IgD-negative memory B cell (primary cell): ENCODE measurements around the gene SIPA1L3. TPM values are rescaled to one million over a fixed set of nuclear protein-coding genes. Genes with fewer than 3 reads are reported as not detected.

ENCODE experiments used
- H3K27ac Mint-ChIP-seq, 3 donors: one replicate each; pipeline ENCODE4 v1.8.0; 2020 to 2022; ENCODE audit warnings: mild to moderate bottlenecking in 3 of 3, mixed read lengths in 3 of 3, moderate library complexity in 1 of 3
- H3K27me3 Mint-ChIP-seq: one replicate; pipeline ENCODE4 v1.8.0; 2021; ENCODE audit warnings: mixed read lengths
- H3K36me3 Mint-ChIP-seq: one replicate; pipeline ENCODE4 v1.8.0; 2020; ENCODE audit warnings: mild to moderate bottlenecking, mixed read lengths
- H3K4me1 Mint-ChIP-seq, 3 donors: one replicate each; pipeline ENCODE4 v1.8.0; 2020 to 2022; ENCODE audit warnings: mixed read lengths in 3 of 3, mild to moderate bottlenecking in 1 of 3
- H3K4me3 Mint-ChIP-seq, 4 donors: one replicate each; pipeline ENCODE4 v1.8.0; 2020 to 2022; ENCODE audit warnings: mild to moderate bottlenecking in 4 of 4, mixed read lengths in 4 of 4, moderate library complexity in 3 of 4
- H3K9me3 Mint-ChIP-seq, 3 donors: one replicate each; pipeline ENCODE4 v1.8.0; 2020 to 2021; ENCODE audit warnings: mixed read lengths in 3 of 3, mild to moderate bottlenecking in 1 of 3
- polyA plus RNA-seq: library from polyadenylated mRNA; unstranded; fragments of 300-500 nt; fragmentation: Illumina TruSeq; gene quantifications from one replicate; pipeline ENCODE4 v1.2.3, GENCODE V29; 2021

SIPA1L3 gene
- polyA plus RNA-seq, 1 donor from 2014 or later: 13.6 TPM

- no peaks in the 10 kb centered on the region for H3K9me3 Mint-ChIP-seq
- H3K36me3 Mint-ChIP-seq: peaks cover 14% of the 10 kb centered on the region
- H3K4me1 Mint-ChIP-seq: no peaks in the 10 kb centered on the region
- H3K27me3 Mint-ChIP-seq: no peaks in the 10 kb centered on the region
- peak overlapping the region in 2 of 3 donors; percentile 48 to 86 for H3K27ac Mint-ChIP-seq
- H3K4me3 Mint-ChIP-seq: no peak overlapping the region
Observed at GRCh38 chr19:38173291-38174041, 266.5 kb downstream of the SIPA1L3 start.

- peaks cover 22% of the 10 kb centered on the region for H3K36me3 Mint-ChIP-seq
- H3K9me3 Mint-ChIP-seq: peaks cover 2 to 8% (median 6%) of the 10 kb centered on the region in 3 donors
- no peak overlapping the region for H3K4me3 Mint-ChIP-seq
- no peaks in the 10 kb centered on the region for H3K4me1 Mint-ChIP-seq
- H3K27me3 Mint-ChIP-seq: no peaks in the 10 kb centered on the region
- no peak overlapping the region for H3K27ac Mint-ChIP-seq
Observed at GRCh38 chr19:38175422-38175821, 268.4 kb downstream of the SIPA1L3 start.

GRCh38 chr19:38180071-38180470 lies 273.1 kb downstream of the SIPA1L3 start:
- Mint-ChIP-seq H3K4me3 (no peak overlapping the region), H3K36me3 (peaks cover 28% of the 10 kb centered on the region), H3K27me3 (no peaks in the 10 kb centered on the region), H3K4me1 (peaks cover 0 to 2% (median 0%) of the 10 kb centered on the region in 3 donors), H3K9me3 (peaks cover 6 to 13% (median 8%) of the 10 kb centered on the region in 3 donors), H3K27ac (no peak overlapping the region)

GRCh38 chr19:38182536-38183210 lies 275.7 kb downstream of the SIPA1L3 start:
- peaks cover 26% of the 10 kb centered on the region for H3K36me3 Mint-ChIP-seq
- no peak overlapping the region for H3K27ac Mint-ChIP-seq
- H3K9me3 Mint-ChIP-seq: peaks cover 6 to 13% (median 8%) of the 10 kb centered on the region in 3 donors
- H3K4me1 Mint-ChIP-seq: peaks cover 0 to 2% (median 0%) of the 10 kb centered on the region in 3 donors
- H3K4me3 Mint-ChIP-seq: peak overlapping the region in 1 of 4 donors; percentile 28
- no peaks in the 10 kb centered on the region for H3K27me3 Mint-ChIP-seq

GRCh38 chr19:38183251-38183897 lies 276.4 kb downstream of the SIPA1L3 start:
- Mint-ChIP-seq H3K27ac (peak overlapping the region in 1 of 3 donors; percentile 73), H3K27me3 (no peaks in the 10 kb centered on the region), H3K9me3 (peaks cover 6 to 13% (median 8%) of the 10 kb centered on the region in 3 donors), H3K36me3 (peaks cover 26% of the 10 kb centered on the region), H3K4me1 (peaks cover 0 to 2% (median 0%) of the 10 kb centered on the region in 3 donors), H3K4me3 (no peak overlapping the region)

- peaks cover 0 to 2% (median 0%) of the 10 kb centered on the region in 3 donors for H3K4me1 Mint-ChIP-seq
- no peaks in the 10 kb centered on the region for H3K27me3 Mint-ChIP-seq
- no peak overlapping the region for H3K27ac Mint-ChIP-seq
- H3K4me3 Mint-ChIP-seq: no peak overlapping the region
- H3K36me3 Mint-ChIP-seq: peaks cover 18% of the 10 kb centered on the region
- H3K9me3 Mint-ChIP-seq: peaks cover 2 to 4% (median 4%) of the 10 kb centered on the region in 3 donors
Observed at GRCh38 chr19:38184815-38185214, 277.8 kb downstream of the SIPA1L3 start.

GRCh38 chr19:38185562-38185961 lies 278.6 kb downstream of the SIPA1L3 start:
- H3K27me3 Mint-ChIP-seq: no peaks in the 10 kb centered on the region
- no peak overlapping the region for H3K4me3 Mint-ChIP-seq
- peak overlapping the region in 1 of 3 donors; percentile 39 for H3K27ac Mint-ChIP-seq
- peaks cover 19% of the 10 kb centered on the region for H3K36me3 Mint-ChIP-seq
- peaks cover 2 to 4% (median 4%) of the 10 kb centered on the region in 3 donors for H3K9me3 Mint-ChIP-seq
- H3K4me1 Mint-ChIP-seq: peaks cover 0 to 2% (median 0%) of the 10 kb centered on the region in 3 donors

GRCh38 chr19:38190061-38190460 lies 283.1 kb downstream of the SIPA1L3 start:
- Mint-ChIP-seq H3K36me3 (peaks cover 14% of the 10 kb centered on the region), H3K9me3 (no peaks in the 10 kb centered on the region), H3K4me3 (no peak overlapping the region), H3K27ac (peak overlapping the region in 1 of 3 donors; percentile 26), H3K27me3 (no peaks in the 10 kb centered on the region), H3K4me1 (no peaks in the 10 kb centered on the region)

GRCh38 chr19:38190793-38191192 lies 283.8 kb downstream of the SIPA1L3 start:
- Mint-ChIP-seq H3K36me3 (peaks cover 18% of the 10 kb centered on the region), H3K27ac (peak overlapping the region in 1 of 3 donors; percentile 56), H3K27me3 (no peaks in the 10 kb centered on the region), H3K4me3 (no peak overlapping the region), H3K4me1 (no peaks in the 10 kb centered on the region), H3K9me3 (no peaks in the 10 kb centered on the region)

- H3K4me3 Mint-ChIP-seq: no peak overlapping the region
- no peak overlapping the region for H3K27ac Mint-ChIP-seq
- no peaks in the 10 kb centered on the region for H3K9me3 Mint-ChIP-seq
- H3K4me1 Mint-ChIP-seq: no peaks in the 10 kb centered on the region
- peaks cover 19% of the 10 kb centered on the region for H3K36me3 Mint-ChIP-seq
- H3K27me3 Mint-ChIP-seq: no peaks in the 10 kb centered on the region
Observed at GRCh38 chr19:38191747-38192146, 284.7 kb downstream of the SIPA1L3 start.

- Mint-ChIP-seq H3K4me3 (no peak overlapping the region), H3K27ac (no peak overlapping the region), H3K9me3 (no peaks in the 10 kb centered on the region), H3K27me3 (no peaks in the 10 kb centered on the region), H3K4me1 (no peaks in the 10 kb centered on the region), H3K36me3 (peaks cover 18% of the 10 kb centered on the region)
Observed at GRCh38 chr19:38193445-38193844, 286.4 kb downstream of the SIPA1L3 start.

GRCh38 chr19:38194061-38194701 lies 287.2 kb downstream of the SIPA1L3 start:
- H3K36me3 Mint-ChIP-seq: peaks cover 18% of the 10 kb centered on the region
- H3K9me3 Mint-ChIP-seq: no peaks in the 10 kb centered on the region
- H3K27ac Mint-ChIP-seq: no peak overlapping the region
- no peaks in the 10 kb centered on the region for H3K27me3 Mint-ChIP-seq
- peak overlapping the region in 1 of 4 donors; percentile 8 for H3K4me3 Mint-ChIP-seq
- H3K4me1 Mint-ChIP-seq: no peaks in the 10 kb centered on the region

- peaks cover 17% of the 10 kb centered on the region for H3K36me3 Mint-ChIP-seq
Observed at GRCh38 chr19:38195237-38195636, 288.2 kb downstream of the SIPA1L3 start.

GRCh38 chr19:38196245-38196837 lies 289.3 kb downstream of the SIPA1L3 start:
- Mint-ChIP-seq H3K9me3 (no peaks in the 10 kb centered on the region), H3K4me1 (no peaks in the 10 kb centered on the region), H3K36me3 (peaks cover 17% of the 10 kb centered on the region), H3K27me3 (no peaks in the 10 kb centered on the region), H3K27ac (no peak overlapping the region), H3K4me3 (no peak overlapping the region)

More at GRCh38 chr19:38195237-38195636, 288.2 kb downstream of the SIPA1L3 start:
- H3K4me3 Mint-ChIP-seq: no peak overlapping the region
- no peaks in the 10 kb centered on the region for H3K27me3 Mint-ChIP-seq
- no peaks in the 10 kb centered on the region for H3K4me1 Mint-ChIP-seq
- no peaks in the 10 kb centered on the region for H3K9me3 Mint-ChIP-seq
- H3K27ac Mint-ChIP-seq: no peak overlapping the region
